Mucosa of rectum (tissue), 2 donors: ENCODE results near the gene LNX2.

Source experiments
- H3K27ac ChIP-seq, 2 donors: one replicate each; pipeline ENCODE4 v1.7.0; 2013; ENCODE audit warnings: inconsistent platforms in 2 of 2, low read depth in 2 of 2, low read length in 2 of 2
- H3K27me3 ChIP-seq, 2 donors: one replicate each; pipeline ENCODE4 v1.7.0; 2013; ENCODE audit warnings: low read length in 2 of 2; ENCODE audit not compliant: control insufficient read depth in 2 of 2, insufficient read depth in 2 of 2
- H3K36me3 ChIP-seq, 2 donors: one replicate each; pipeline ENCODE4 v1.7.0; 2013; ENCODE audit warnings: low read length in 2 of 2; ENCODE audit not compliant: control insufficient read depth in 2 of 2, insufficient read depth in 2 of 2
- H3K4me1 ChIP-seq, 2 donors: one replicate each; pipeline ENCODE4 v1.7.0; 2013; ENCODE audit warnings: low read length in 2 of 2, mild to moderate bottlenecking in 1 of 2; ENCODE audit not compliant: control insufficient read depth in 2 of 2, insufficient read depth in 2 of 2
- H3K4me3 ChIP-seq, 2 donors: one replicate each; pipeline ENCODE4 v1.7.0; 2013; ENCODE audit warnings: low read length in 2 of 2
- H3K9ac ChIP-seq, 2 donors: one replicate each; pipeline ENCODE4 v1.7.0; 2013; ENCODE audit warnings: low read length in 2 of 2, low read depth in 1 of 2, mild to moderate bottlenecking in 1 of 2
- H3K9me3 ChIP-seq, 2 donors: one replicate each; pipeline ENCODE4 v1.7.0; 2013; ENCODE audit warnings: low read length in 2 of 2; ENCODE audit not compliant: control insufficient read depth in 2 of 2
- donor health status: healthy.
- donor health status: Normal muscosa, but diverticular disease.

Gene LNX2

GRCh38 chr13:27658546-27658945 is 38.2 kb upstream of the LNX2 start:
- Histone ChIP-seq H3K27me3 (no peaks in the 10 kb centered on the region), H3K9ac (no peak overlapping the region), H3K4me3 (no peak overlapping the region), H3K36me3 (no peaks in the 10 kb centered on the region), H3K27ac (no peak overlapping the region), H3K4me1 (no peaks in the 10 kb centered on the region), H3K9me3 (no peaks in the 10 kb centered on the region)

GRCh38 chr13:27657724-27658123 is 37.4 kb upstream of the LNX2 start:
- Histone ChIP-seq H3K27me3 (no peaks in the 10 kb centered on the region), H3K4me3 (no peak overlapping the region), H3K36me3 (no peaks in the 10 kb centered on the region)

GRCh38 chr13:27654816-27655215 is 34.5 kb upstream of the LNX2 start:
- H3K27me3 ChIP-seq = no peaks in the 10 kb centered on the region
- no peak overlapping the region for H3K9ac ChIP-seq
- H3K27ac ChIP-seq = no peak overlapping the region
- peaks cover 5 to 6% of the 10 kb centered on the region in 2 donors for H3K9me3 ChIP-seq
- peaks cover 6 to 11% of the 10 kb centered on the region in 2 donors for H3K36me3 ChIP-seq
- no peaks in the 10 kb centered on the region for H3K4me1 ChIP-seq
- no peak overlapping the region for H3K4me3 ChIP-seq

More at GRCh38 chr13:27657724-27658123, 37.4 kb upstream of the LNX2 start:
- Histone ChIP-seq H3K9me3 (no peaks in the 10 kb centered on the region), H3K9ac (no peak overlapping the region), H3K27ac (no peak overlapping the region), H3K4me1 (no peaks in the 10 kb centered on the region)

GRCh38 chr13:27654059-27654458 is 33.7 kb upstream of the LNX2 start:
- H3K4me1 ChIP-seq = no peaks in the 10 kb centered on the region
- peaks cover 8 to 9% of the 10 kb centered on the region in 2 donors for H3K9me3 ChIP-seq
- no peak overlapping the region for H3K27ac ChIP-seq
- H3K9ac ChIP-seq = no peak overlapping the region
- no peak overlapping the region for H3K4me3 ChIP-seq
- peaks cover 11 to 18% of the 10 kb centered on the region in 2 donors for H3K36me3 ChIP-seq
- no peaks in the 10 kb centered on the region for H3K27me3 ChIP-seq

- no peak overlapping the region for H3K4me3 ChIP-seq
- no peak overlapping the region for H3K9ac ChIP-seq
- H3K9me3 ChIP-seq = peaks cover 8 to 9% of the 10 kb centered on the region in 2 donors
- H3K27ac ChIP-seq = no peak overlapping the region
- H3K4me1 ChIP-seq = no peaks in the 10 kb centered on the region
- H3K36me3 ChIP-seq = peaks cover 19 to 27% of the 10 kb centered on the region in 2 donors
- H3K27me3 ChIP-seq = no peaks in the 10 kb centered on the region
Observed at GRCh38 chr13:27650312-27650711, 30.0 kb upstream of the LNX2 start.

GRCh38 chr13:27644302-27644701 is 24.0 kb upstream of the LNX2 start:
- no peaks in the 10 kb centered on the region for H3K9me3 ChIP-seq
- no peaks in the 10 kb centered on the region for H3K27me3 ChIP-seq
- peaks cover 8 to 11% of the 10 kb centered on the region in 2 donors for H3K36me3 ChIP-seq
- H3K4me3 ChIP-seq = no peak overlapping the region
- peaks cover 0 to 2% of the 10 kb centered on the region in 2 donors for H3K4me1 ChIP-seq
- no peak overlapping the region for H3K27ac ChIP-seq
- no peak overlapping the region for H3K9ac ChIP-seq

- H3K4me1 ChIP-seq = peaks cover 0 to 2% of the 10 kb centered on the region in 2 donors
Observed at GRCh38 chr13:27643334-27644132, 23.2 kb upstream of the LNX2 start.

GRCh38 chr13:27641711-27642502 is 21.6 kb upstream of the LNX2 start:
- Histone ChIP-seq H3K9me3 (no peaks in the 10 kb centered on the region), H3K36me3 (no peaks in the 10 kb centered on the region), H3K27ac (no peak overlapping the region), H3K27me3 (no peaks in the 10 kb centered on the region), H3K4me3 (no peak overlapping the region), H3K4me1 (peaks cover 0 to 2% of the 10 kb centered on the region in 2 donors), H3K9ac (no peak overlapping the region)

More at GRCh38 chr13:27643334-27644132, 23.2 kb upstream of the LNX2 start:
- H3K27ac ChIP-seq = no peak overlapping the region
- H3K9me3 ChIP-seq = no peaks in the 10 kb centered on the region
- peaks cover 3 to 4% of the 10 kb centered on the region in 2 donors for H3K36me3 ChIP-seq
- no peak overlapping the region for H3K9ac ChIP-seq
- H3K4me3 ChIP-seq = no peak overlapping the region
- no peaks in the 10 kb centered on the region for H3K27me3 ChIP-seq

GRCh38 chr13:27639186-27639585 is 18.9 kb upstream of the LNX2 start:
- no peaks in the 10 kb centered on the region for H3K9me3 ChIP-seq
- H3K36me3 ChIP-seq = no peaks in the 10 kb centered on the region
- H3K27me3 ChIP-seq = no peaks in the 10 kb centered on the region
- H3K27ac ChIP-seq = no peak overlapping the region
- H3K4me1 ChIP-seq = peaks cover 0 to 6% of the 10 kb centered on the region in 2 donors
- H3K9ac ChIP-seq = no peak overlapping the region
- no peak overlapping the region for H3K4me3 ChIP-seq

- H3K36me3 ChIP-seq = no peaks in the 10 kb centered on the region
- H3K27me3 ChIP-seq = no peaks in the 10 kb centered on the region
- no peaks in the 10 kb centered on the region for H3K9me3 ChIP-seq
- no peak overlapping the region for H3K4me3 ChIP-seq
- H3K9ac ChIP-seq = no peak overlapping the region
- H3K27ac ChIP-seq = no peak overlapping the region
- peaks cover 0 to 4% of the 10 kb centered on the region in 2 donors for H3K4me1 ChIP-seq
Observed at GRCh38 chr13:27638521-27638920, 18.2 kb upstream of the LNX2 start.
